Thyroid gland (tissue), 4 donors: ENCODE results near the gene VKORC1.

ENCODE experiments used
- POLR2A ChIP-seq, 2 donors: fragments of 450-650 bp; IDR thresholded peaks; one replicate each; pipeline ENCODE4 v1.6.1; 2017; ENCODE audit warnings: antibody characterized with exemption in 2 of 2, mild to moderate bottlenecking in 2 of 2, moderate library complexity in 1 of 2
- TF ChIP-seq, protein P1 (sequence below), 6 experiments: fragments of 200-600 bp in 3 of 6; fragments of 450-650 bp in 3 of 6; sonication (generic) in 3 of 6; IDR thresholded peaks; one replicate each; pipeline ENCODE4 v1.5.1; 2016 to 2019; ENCODE audit warnings: antibody characterized with exemption in 6 of 6, mild to moderate bottlenecking in 2 of 6, inconsistent platforms in 1 of 6, moderate library complexity in 1 of 6

DNA sequence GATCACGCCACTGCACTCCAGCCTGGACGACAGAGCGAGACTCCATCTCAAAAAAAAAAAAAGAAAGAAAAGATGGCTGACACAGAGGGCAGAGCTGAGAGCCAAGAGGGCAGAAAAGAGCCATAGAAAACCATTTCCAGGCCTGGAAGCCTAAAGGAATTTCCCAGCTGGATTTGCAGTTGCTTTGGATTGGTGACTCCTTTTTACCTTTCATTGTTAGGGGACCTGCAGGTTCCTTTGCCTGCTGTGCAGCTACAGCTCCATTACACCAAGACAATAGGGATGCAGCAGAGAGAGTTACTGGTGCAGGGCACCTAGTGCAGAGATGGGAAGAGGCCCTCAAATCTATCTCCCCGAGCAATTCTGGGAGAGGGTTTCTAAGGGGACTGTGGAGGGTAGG, 39.0 kb downstream of the VKORC1 start:
- no peak for TF ChIP-seq POLR2A (IDR thresholded peaks at IDR 0.05)
- TF ChIP-seq, protein P1, sequence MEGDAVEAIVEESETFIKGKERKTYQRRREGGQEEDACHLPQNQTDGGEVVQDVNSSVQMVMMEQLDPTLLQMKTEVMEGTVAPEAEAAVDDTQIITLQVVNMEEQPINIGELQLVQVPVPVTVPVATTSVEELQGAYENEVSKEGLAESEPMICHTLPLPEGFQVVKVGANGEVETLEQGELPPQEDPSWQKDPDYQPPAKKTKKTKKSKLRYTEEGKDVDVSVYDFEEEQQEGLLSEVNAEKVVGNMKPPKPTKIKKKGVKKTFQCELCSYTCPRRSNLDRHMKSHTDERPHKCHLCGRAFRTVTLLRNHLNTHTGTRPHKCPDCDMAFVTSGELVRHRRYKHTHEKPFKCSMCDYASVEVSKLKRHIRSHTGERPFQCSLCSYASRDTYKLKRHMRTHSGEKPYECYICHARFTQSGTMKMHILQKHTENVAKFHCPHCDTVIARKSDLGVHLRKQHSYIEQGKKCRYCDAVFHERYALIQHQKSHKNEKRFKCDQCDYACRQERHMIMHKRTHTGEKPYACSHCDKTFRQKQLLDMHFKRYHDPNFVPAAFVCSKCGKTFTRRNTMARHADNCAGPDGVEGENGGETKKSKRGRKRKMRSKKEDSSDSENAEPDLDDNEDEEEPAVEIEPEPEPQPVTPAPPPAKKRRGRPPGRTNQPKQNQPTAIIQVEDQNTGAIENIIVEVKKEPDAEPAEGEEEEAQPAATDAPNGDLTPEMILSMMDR (IDR thresholded peaks at IDR 0.05): no peak
